IMR-90 (cell line): Measurements from ENCODE around the gene HOXB6. TPM values are rescaled to one million over a fixed set of nuclear protein-coding genes. Genes with fewer than 3 reads are reported as not detected.

ENCODE experiments used
- ATAC-seq: fragments of 200-7000 bp; cut with Tn5 transposase; 2 replicates; pipeline ENCODE4 v1.9.1; 2020; ENCODE audit warnings: low read depth, mild to moderate bottlenecking, moderate library complexity
- BruUV-seq: library from RNA; stranded (reverse); fragments of 400-500 nt; replicated peaks from 2 replicates; lab custom pipeline; 2021; lab: Mats Ljungman, UMichigan
- CTCF ChIA-PET: fragments of 300-600 bp; formaldehyde crosslinking; extraction: SDS; loops from one replicate; lab custom pipeline; 2021; ENCODE audit warnings: antibody characterized with exemption; lab: Yijun Ruan, JAX
- POLR2A ChIA-PET: fragments of 300-600 bp; sonication (Branson Sonifier 250); formaldehyde crosslinking; loops from one replicate; lab custom pipeline; 2022; ENCODE audit warnings: antibody characterized with exemption; ENCODE audit not compliant: unreplicated experiment; lab: Charles Lee
- DNase-seq: peaks from one replicate; pipeline ENCODE4 v3.0.0; 2013
- H2AFZ ChIP-seq: replicated peaks from 2 replicates; pipeline ENCODE3; 2013; ENCODE audit warnings: low read length, mild to moderate bottlenecking; ENCODE audit not compliant: poor library complexity
- H2AK5ac ChIP-seq: 2 replicates; pipeline ENCODE4 v1.6.1; 2013; ENCODE audit warnings: low read depth, low read length, inconsistent platforms
- H2AK9ac ChIP-seq: replicated peaks from 2 replicates; pipeline ENCODE3; 2013; ENCODE audit warnings: mild to moderate bottlenecking, low read depth, low read length, moderate library complexity; ENCODE audit not compliant: poor library complexity
- H2BK120ac ChIP-seq: 2 replicates; pipeline ENCODE4 v1.6.1; 2013; ENCODE audit warnings: low read depth, low read length, inconsistent platforms
- H2BK15ac ChIP-seq: 3 replicates; pipeline ENCODE4 v1.6.1; 2013; ENCODE audit warnings: low read depth, low read length, inconsistent platforms
- H2BK20ac ChIP-seq: 2 replicates; pipeline ENCODE4 v1.6.1; 2013; ENCODE audit warnings: low read depth, mild to moderate bottlenecking, inconsistent platforms, low read length, moderate library complexity
- H2BK5ac ChIP-seq: 2 replicates; pipeline ENCODE4 v1.6.1; 2013; ENCODE audit warnings: mild to moderate bottlenecking, low read depth, low read length, inconsistent platforms; ENCODE audit not compliant: poor library complexity, severe bottlenecking
- H3K14ac ChIP-seq: replicated peaks from 2 replicates; pipeline ENCODE4 v1.6.1; 2013; ENCODE audit warnings: low read depth, low read length, inconsistent platforms
- H3K18ac ChIP-seq: 2 replicates; pipeline ENCODE4 v1.6.1; 2013; ENCODE audit warnings: low read depth, low read length, control low read depth
- H3K23ac ChIP-seq: 2 replicates; pipeline ENCODE4 v1.6.1; 2013; ENCODE audit warnings: low read depth, low read length, inconsistent platforms
- H3K27ac ChIP-seq: 2 replicates; pipeline ENCODE4 v1.5.1; 2013; ENCODE audit warnings: mild to moderate bottlenecking, control low read depth, low read length; ENCODE audit not compliant: insufficient read depth
- H3K27me3 ChIP-seq: 2 replicates; pipeline ENCODE4 v1.6.1; 2013; ENCODE audit warnings: low read length; ENCODE audit not compliant: control insufficient read depth, insufficient read depth
- H3K36me3 ChIP-seq: 2 replicates; pipeline ENCODE4 v1.6.1; 2013; ENCODE audit warnings: low read length, mixed read lengths; ENCODE audit not compliant: control insufficient read depth, insufficient read depth
- H3K4ac ChIP-seq: 2 replicates; pipeline ENCODE4 v1.6.1; 2013; ENCODE audit warnings: low read depth, low read length, inconsistent platforms
- H3K4me1 ChIP-seq: 2 replicates; pipeline ENCODE4 v1.6.1; 2013; ENCODE audit warnings: low read length, mixed read lengths; ENCODE audit not compliant: control insufficient read depth, insufficient read depth
- H3K4me2 ChIP-seq: 2 replicates; pipeline ENCODE4 v1.6.1; 2013; ENCODE audit warnings: low read depth, mild to moderate bottlenecking, control low read depth, low read length, moderate library complexity
- H3K4me3 ChIP-seq: 2 replicates; pipeline ENCODE4 v1.5.1; 2013; ENCODE audit warnings: low read depth, mild to moderate bottlenecking, control low read depth, low read length, moderate library complexity; ENCODE audit not compliant: insufficient read depth
- H3K56ac ChIP-seq: 2 replicates; pipeline ENCODE4 v1.6.1; 2013; ENCODE audit warnings: low read length, inconsistent platforms; ENCODE audit not compliant: insufficient read depth; ENCODE audit errors: extremely low read depth
- H3K79me1 ChIP-seq, 2 experiments: 2 replicates each; pipeline ENCODE4 v1.6.1; 2013; ENCODE audit warnings: low read length in 2 of 2, inconsistent platforms in 1 of 2, low read depth in 1 of 2
- H3K9ac ChIP-seq: 2 replicates; pipeline ENCODE4 v1.6.1; 2013; ENCODE audit warnings: low read depth, low read length, control low read depth
- H3K9me1 ChIP-seq: 2 replicates; pipeline ENCODE4 v1.6.1; 2013; ENCODE audit warnings: low read length, inconsistent platforms; ENCODE audit not compliant: insufficient read depth
- H3K9me3 ChIP-seq: 2 replicates; pipeline ENCODE4 v1.6.1; 2013; ENCODE audit warnings: low read length; ENCODE audit not compliant: control insufficient read depth, insufficient read depth
- H4K20me1 ChIP-seq: 2 replicates; pipeline ENCODE4 v1.6.1; 2013; ENCODE audit warnings: low read length, inconsistent platforms; ENCODE audit not compliant: insufficient read depth
- H4K5ac ChIP-seq: 2 replicates; pipeline ENCODE4 v1.6.1; 2013; ENCODE audit warnings: mild to moderate bottlenecking, low read depth, low read length, control low read depth
- H4K8ac ChIP-seq, 2 experiments: 2 replicates each; pipeline ENCODE4 v1.6.1; 2013; ENCODE audit warnings: low read depth in 2 of 2, low read length in 2 of 2, control low read depth in 1 of 2, inconsistent platforms in 1 of 2
- H4K91ac ChIP-seq: 2 replicates; pipeline ENCODE4 v1.6.1; 2013; ENCODE audit warnings: low read depth, low read length, inconsistent platforms; ENCODE audit not compliant: insufficient read depth
- BHLHE40 ChIP-seq: fragments of 150-350 bp; IDR thresholded peaks from 2 replicates; pipeline ENCODE4 v1.6.1; 2016; ENCODE audit warnings: mild to moderate bottlenecking, low read depth, low read length
- CEBPB ChIP-seq: IDR thresholded peaks from 2 replicates; pipeline ENCODE4 v1.6.1; 2012; ENCODE audit warnings: low read depth, low read length, improper control_type of control experiment
- CHD1 ChIP-seq: IDR thresholded peaks from 2 replicates; pipeline ENCODE4 v1.6.1; 2012; ENCODE audit warnings: low read depth, low read length, improper control_type of control experiment
- ELK1 ChIP-seq: fragments of 150-350 bp; IDR thresholded peaks from 2 replicates; pipeline ENCODE4 v1.6.1; 2016; ENCODE audit warnings: low read depth, mild to moderate bottlenecking, low read length, moderate library complexity, borderline replicate concordance
- FOS ChIP-seq: fragments of 150-350 bp; IDR thresholded peaks from 2 replicates; pipeline ENCODE4 v1.6.1; 2016; ENCODE audit warnings: low read depth, low read length
- MAFK ChIP-seq: IDR thresholded peaks from 2 replicates; pipeline ENCODE4 v1.6.1; 2012; ENCODE audit warnings: low read depth, low read length, improper control_type of control experiment
- MAZ ChIP-seq: IDR thresholded peaks from 2 replicates; pipeline ENCODE4 v1.6.1; 2012; ENCODE audit warnings: low read depth, mild to moderate bottlenecking, low read length, improper control_type of control experiment, moderate library complexity, borderline replicate concordance
- MXI1 ChIP-seq: IDR thresholded peaks from 2 replicates; pipeline ENCODE4 v1.6.1; 2012; ENCODE audit warnings: low read depth, mild to moderate bottlenecking, low read length, moderate library complexity, borderline replicate concordance
- NFE2L2 ChIP-seq: fragments of 150-350 bp; IDR thresholded peaks from 2 replicates; pipeline ENCODE4 v1.6.1; 2016; ENCODE audit warnings: low read depth, mild to moderate bottlenecking, low read length
- POLR2A ChIP-seq: IDR thresholded peaks from 2 replicates; pipeline ENCODE4 v1.6.1; 2012; ENCODE audit warnings: mild to moderate bottlenecking, low read depth, low read length
- RAD21 ChIP-seq: IDR thresholded peaks from 2 replicates; pipeline ENCODE4 v1.6.1; 2012; ENCODE audit warnings: low read length, improper control_type of control experiment
- RCOR1 ChIP-seq: IDR thresholded peaks from 2 replicates; pipeline ENCODE4 v1.6.1; 2012; ENCODE audit warnings: mild to moderate bottlenecking, low read length, improper control_type of control experiment; ENCODE audit not compliant: insufficient replicate concordance
- RFX5 ChIP-seq: IDR thresholded peaks from 2 replicates; pipeline ENCODE4 v1.8.0; 2012; ENCODE audit warnings: low read depth, mild to moderate bottlenecking, low read length, moderate library complexity
- SMC3 ChIP-seq: fragments of 150-350 bp; IDR thresholded peaks from 2 replicates; pipeline ENCODE4 v1.6.1; 2016; ENCODE audit warnings: low read depth, mild to moderate bottlenecking, antibody characterized with exemption, low read length, moderate library complexity
- WGBS, 2 experiments: methylation state at CpG; one replicate each; pipeline versions ENCODE4 v1.1.5 to v1.1.7; 2013; ENCODE audit warnings: missing lambda C conversion rate in 2 of 2; ENCODE audit not compliant: insufficient read length in 1 of 2; ENCODE audit errors: extremely low coverage in 2 of 2; 5-methylcytosine and 5-hydroxymethylcytosine counted together
- dilution Hi-C: fragments of 300-500 bp; cut with HindIII; formaldehyde crosslinking; loops from one replicate; pipeline ENCODE4 v1.14.3; 2018; ENCODE audit warnings: low sequenced_read_pairs; ENCODE audit not compliant: unreplicated experiment
- in situ Hi-C: fragments of 300-500 bp; cut with MboI; formaldehyde crosslinking; loops from 3 replicates; pipeline ENCODE4 v1.14.3; 2019; ENCODE audit warnings: low sequenced_read_pairs, inconsistent platforms, mixed read lengths
- intact Hi-C: fragments of 100-400 bp; cut with micrococcal nuclease; formaldehyde crosslinking; loops from 2 replicates; pipeline ENCODE4 v1.10.0; 2022
- polyA plus RNA-seq, 3 experiments: library from polyadenylated mRNA; depleted of rRNA; stranded (reverse); fragments of >200 nt; gene quantifications; 2 replicates each; pipeline ENCODE4 v1.2.3, GENCODE V29; 2012; ENCODE audit warnings: low replicate concordance in 1 of 3
- total RNA-seq: library from RNA; depleted of rRNA; stranded (reverse); fragments of >200 nt; gene quantifications from 2 replicates; pipeline ENCODE4 v1.2.3, GENCODE V29; 2012
- TF ChIP-seq, protein P1 (sequence below): fragments of 150-350 bp; IDR thresholded peaks from 2 replicates; pipeline ENCODE4 v1.6.1; 2017; ENCODE audit warnings: mild to moderate bottlenecking, antibody characterized with exemption, low read length, low read depth
- TF ChIP-seq, protein P2 (sequence below): conservative IDR thresholded peaks from 2 replicates; pipeline ENCODE4 v1.5.1; 2012; ENCODE audit warnings: mild to moderate bottlenecking, low read depth, low read length, improper control_type of control experiment

HOXB6 gene
- total and polyA plus RNA-seq, 2 of the 4 experiments (the other 2 are of a cell fraction) = 11.1 to 42.2 TPM

- intact Hi-C loops = no loop called here
- H2BK5ac ChIP-seq = no peak overlapping the region
- no peak overlapping the region for H2BK120ac ChIP-seq
- 16% methylated on average over 2 of the region's 4 CpGs; no CpG with 5 or more reads in 1 of the 2 experiments for WGBS, 2 experiments
- H4K8ac ChIP-seq = no peak overlapping the region
- H3K79me1 ChIP-seq = no peaks in the 10 kb centered on the region
- no peak overlapping the region for H2AK9ac ChIP-seq
- no peak overlapping the region for H3K4me3 ChIP-seq
- no peaks in the 10 kb centered on the region for H3K36me3 ChIP-seq
- no peak overlapping the region for H3K4me2 ChIP-seq
- H2AFZ ChIP-seq = no peak overlapping the region
- H3K9me1 ChIP-seq = no peaks in the 10 kb centered on the region; the same call in 1 of the 2 replicates
- ChIA-PET POLR2A (no interaction called here), CTCF (interaction anchor here (1.0 to 1.1 kb wide), 2 partner anchors 288 to 598 kb away, joined by 3 to 4 read pairs; no protein-coding TSS in a partner anchor)
- in situ Hi-C loops = loop anchor here (10.0 kb wide), 1 partner anchor 459 kb away; no protein-coding TSS in a partner anchor
- H2AK5ac ChIP-seq = no peak overlapping the region
- H3K23ac ChIP-seq = peak overlapping the region; percentile 34; the same call in 1 of the 2 replicates
- H4K5ac ChIP-seq = no peak overlapping the region
- no peaks in the 10 kb centered on the region; the same call in 1 of the 2 replicates for H3K4me1 ChIP-seq
- H3K9me3 ChIP-seq = peaks cover 14% of the 10 kb centered on the region
- H3K27ac ChIP-seq = no peak overlapping the region
- dilution Hi-C loops = no loop called here
- H4K20me1 ChIP-seq = peaks cover 11% of the 10 kb centered on the region; the same call in 1 of the 2 replicates
- no peak overlapping the region for H3K56ac ChIP-seq
- H3K18ac ChIP-seq = no peak overlapping the region
- no peak overlapping the region for H3K9ac ChIP-seq
- BruUV-seq = no TSS peak
- H2BK20ac ChIP-seq = no peak overlapping the region
- H3K14ac ChIP-seq = no peak overlapping the region
- no peak overlapping the region for H3K4ac ChIP-seq
- no peak overlapping the region for H4K91ac ChIP-seq
- DNase-seq = no peak
- TF ChIP-seq CEBPB (no peak), MAFK (no peak), MXI1 (no peak), RAD21 (no peak), RCOR1 (no peak), ELK1 (no peak), RFX5 (no peak), SMC3 (no peak), MAZ (no peak), CHD1 (no peak), FOS (no peak), POLR2A (no peak), BHLHE40 (no peak), NFE2L2 (no peak)
- TF ChIP-seq, protein P1, sequence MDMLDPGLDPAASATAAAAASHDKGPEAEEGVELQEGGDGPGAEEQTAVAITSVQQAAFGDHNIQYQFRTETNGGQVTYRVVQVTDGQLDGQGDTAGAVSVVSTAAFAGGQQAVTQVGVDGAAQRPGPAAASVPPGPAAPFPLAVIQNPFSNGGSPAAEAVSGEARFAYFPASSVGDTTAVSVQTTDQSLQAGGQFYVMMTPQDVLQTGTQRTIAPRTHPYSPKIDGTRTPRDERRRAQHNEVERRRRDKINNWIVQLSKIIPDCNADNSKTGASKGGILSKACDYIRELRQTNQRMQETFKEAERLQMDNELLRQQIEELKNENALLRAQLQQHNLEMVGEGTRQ = no peak
- TF ChIP-seq, protein P2, sequence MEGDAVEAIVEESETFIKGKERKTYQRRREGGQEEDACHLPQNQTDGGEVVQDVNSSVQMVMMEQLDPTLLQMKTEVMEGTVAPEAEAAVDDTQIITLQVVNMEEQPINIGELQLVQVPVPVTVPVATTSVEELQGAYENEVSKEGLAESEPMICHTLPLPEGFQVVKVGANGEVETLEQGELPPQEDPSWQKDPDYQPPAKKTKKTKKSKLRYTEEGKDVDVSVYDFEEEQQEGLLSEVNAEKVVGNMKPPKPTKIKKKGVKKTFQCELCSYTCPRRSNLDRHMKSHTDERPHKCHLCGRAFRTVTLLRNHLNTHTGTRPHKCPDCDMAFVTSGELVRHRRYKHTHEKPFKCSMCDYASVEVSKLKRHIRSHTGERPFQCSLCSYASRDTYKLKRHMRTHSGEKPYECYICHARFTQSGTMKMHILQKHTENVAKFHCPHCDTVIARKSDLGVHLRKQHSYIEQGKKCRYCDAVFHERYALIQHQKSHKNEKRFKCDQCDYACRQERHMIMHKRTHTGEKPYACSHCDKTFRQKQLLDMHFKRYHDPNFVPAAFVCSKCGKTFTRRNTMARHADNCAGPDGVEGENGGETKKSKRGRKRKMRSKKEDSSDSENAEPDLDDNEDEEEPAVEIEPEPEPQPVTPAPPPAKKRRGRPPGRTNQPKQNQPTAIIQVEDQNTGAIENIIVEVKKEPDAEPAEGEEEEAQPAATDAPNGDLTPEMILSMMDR = no peak
- H3K27me3 ChIP-seq = peaks cover 98% of the 10 kb centered on the region
- H2BK15ac ChIP-seq = no peak overlapping the region
- ATAC-seq = no peak
Measured at GRCh38 chr17:48623583-48623982, 18.8 kb upstream of the HOXB6 start.
